ENCODE measurements around the gene RFX2.
"Not testable (repeated sequence)": the region's sequence is repeated elsewhere in the genome, so short reads cannot be mapped to it uniquely, and the experiment has no call there.

DNA sequence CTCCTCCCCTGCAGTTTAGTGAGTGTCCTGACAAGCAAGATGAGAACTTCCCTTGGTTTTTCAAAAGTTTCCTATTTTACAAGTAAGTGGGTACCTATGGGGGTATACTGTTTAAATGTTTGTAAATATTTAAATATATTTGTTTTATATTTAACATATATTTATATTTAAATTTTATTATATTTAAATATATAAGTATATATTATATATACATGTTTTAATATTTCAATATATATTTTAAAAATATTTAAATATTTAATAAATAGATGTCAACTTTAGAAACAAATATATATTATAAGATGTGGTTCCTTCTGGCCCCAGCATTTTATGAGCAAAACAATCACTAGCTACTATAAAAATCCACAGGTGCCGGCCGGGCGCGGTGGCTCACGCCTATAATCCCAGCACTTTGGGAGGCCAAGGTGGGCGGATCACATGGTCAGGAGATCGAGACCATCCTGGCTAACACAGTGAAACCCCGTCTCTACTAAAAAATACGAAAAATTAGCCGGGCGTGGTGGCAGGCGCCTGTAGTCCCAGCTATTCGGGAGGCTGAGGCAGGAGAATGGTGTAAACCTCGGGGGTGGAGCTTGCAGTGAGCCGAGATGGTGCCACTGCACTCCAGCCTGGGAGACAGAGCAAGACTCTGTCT is 3.5 kb downstream of the RFX2 start:
- TF ChIP-seq CTCF (IDR thresholded peaks at IDR 0.05; ENCODE audit: insufficient read depth, low read depth, low read length); EZH2 (IDR thresholded peaks at IDR 0.05; ENCODE audit: insufficient read depth, low read length): not testable (repeated sequence)
